Spleen (tissue), 11 donors: ENCODE measurements around the gene OR4K15. TPM values are rescaled to one million over a fixed set of nuclear protein-coding genes. Genes with fewer than 3 reads are reported as not detected.

ENCODE experiments used
- DNase-seq: peaks from one replicate; pipeline ENCODE4 v3.0.0-alpha.2; 2020
- H3K27ac ChIP-seq, 8 donors: fragments of 200-600 bp; sonication (generic) in 7 of 8; 1 replicate in 4 of 8; 2 replicates in 4 of 8; pipeline versions ENCODE4 v1.5.0 to v1.8.0; 2016 to 2021; ENCODE audit warnings: inconsistent platforms in 4 of 8, mild to moderate bottlenecking in 4 of 8, moderate library complexity in 1 of 8
- H3K27me3 ChIP-seq, 7 donors: fragments of 200-600 bp; sonication (generic) in 6 of 7; replicated peaks in 1 of 7; 1 replicate in 4 of 7; 2 replicates in 3 of 7; pipeline versions ENCODE4 v1.5.0 to v1.8.0; 2016 to 2021; ENCODE audit warnings: inconsistent platforms in 3 of 7, mild to moderate bottlenecking in 1 of 7
- H3K36me3 ChIP-seq, 6 donors: fragments of 200-600 bp; sonication (generic) in 5 of 6; 1 replicate in 4 of 6; 2 replicates in 2 of 6; pipeline versions ENCODE4 v1.5.0 to v1.8.0; 2016 to 2021; ENCODE audit warnings: inconsistent platforms in 2 of 6
- H3K4me1 ChIP-seq, 6 donors: fragments of 200-600 bp; sonication (generic) in 5 of 6; 1 replicate in 3 of 6; 2 replicates in 3 of 6; pipeline versions ENCODE4 v1.5.0 to v1.8.0; 2016 to 2021; ENCODE audit warnings: inconsistent platforms in 3 of 6
- H3K4me3 ChIP-seq, 8 donors: fragments of 200-600 bp; sonication (generic) in 7 of 8; 1 replicate in 4 of 8; 2 replicates in 4 of 8; pipeline versions ENCODE4 v1.5.0 to v1.8.0; 2016 to 2021; ENCODE audit warnings: inconsistent platforms in 4 of 8, mild to moderate bottlenecking in 4 of 8, moderate library complexity in 2 of 8
- H3K9me3 ChIP-seq, 8 donors: fragments of 200-600 bp; sonication (generic) in 7 of 8; 1 replicate in 4 of 8; 2 replicates in 4 of 8; pipeline versions ENCODE4 v1.5.0 to v1.8.0; 2016 to 2021; ENCODE audit warnings: inconsistent platforms in 4 of 8
- POLR2A ChIP-seq, 3 donors: fragments of 450-650 bp; IDR thresholded peaks; one replicate each; pipeline ENCODE4 v1.5.1; 2017; ENCODE audit warnings: antibody characterized with exemption in 3 of 3, mild to moderate bottlenecking in 1 of 3
- POLR2AphosphoS5 ChIP-seq, 3 donors: sonication (generic); formaldehyde crosslinking; IDR thresholded peaks; one replicate each; pipeline ENCODE4 v1.5.1; 2017; ENCODE audit warnings: antibody characterized with exemption in 3 of 3
- WGBS, 5 donors: extraction: QIAGEN DNeasy Blood & Tissue Kit in 3 of 5; methylation state at CpG; one replicate each; pipeline versions ENCODE4 v1.1.5 to v1.1.7; 2013 to 2018; 5-methylcytosine and 5-hydroxymethylcytosine counted together
- intact Hi-C: fragments of 100-400 bp; cut with DNase I; formaldehyde crosslinking; loops from one replicate; pipeline ENCODE4 v1.15.0; 2023; ENCODE audit warnings: low total_unique reads
- polyA plus RNA-seq, 3 donors: library from polyadenylated mRNA; stranded (reverse); fragments of 200-250 nt; gene quantifications; one replicate each; pipeline ENCODE4 v1.2.1, GENCODE V29; 2013
- total RNA-seq, 7 donors: library from RNA; depleted of rRNA in 3 of 7; stranded (reverse); fragments of >200 nt in 3 of 7; fragmentation: NEBNext Ultra II Directional in 4 of 7; extraction: Animal tissue kit (Norgen Biotek cat#: 25700) in 4 of 7; gene quantifications; one replicate each; pipeline versions ENCODE4 v1.1.0 to v1.2.1, GENCODE V29; 2016 to 2021
- TF ChIP-seq, protein P1 (sequence below), 11 experiments: fragments of 200-600 bp in 7 of 11; fragments of 450-650 bp in 4 of 11; sonication (generic) in 4 of 11; IDR thresholded peaks in 8 of 11; conservative IDR thresholded peaks in 3 of 11; 1 replicate in 7 of 11; 2 replicates in 4 of 11; pipeline versions ENCODE4 v1.4.0 to v1.8.0; 2016 to 2021; ENCODE audit warnings: antibody characterized with exemption in 11 of 11, inconsistent platforms in 4 of 11, mild to moderate bottlenecking in 1 of 11
- donor health status: healthy with polysubstance abuse.
- donor health status: DM: no; HTN: no; CAD: no; lungs with moderate emphysema.
- donor health status: DM: no; HTN: no; CAD: no.
- donor health status: Bipolar disorder and iron deficiency.
- donor health status: healthy.
- donor health status: DM: no; HTN: no; CAD: no.
- donor health status: DM: yes; HTN: yes; CAD: no.

Gene OR4K15
- total and polyA plus RNA-seq, 10 donors: not detected

DNA sequence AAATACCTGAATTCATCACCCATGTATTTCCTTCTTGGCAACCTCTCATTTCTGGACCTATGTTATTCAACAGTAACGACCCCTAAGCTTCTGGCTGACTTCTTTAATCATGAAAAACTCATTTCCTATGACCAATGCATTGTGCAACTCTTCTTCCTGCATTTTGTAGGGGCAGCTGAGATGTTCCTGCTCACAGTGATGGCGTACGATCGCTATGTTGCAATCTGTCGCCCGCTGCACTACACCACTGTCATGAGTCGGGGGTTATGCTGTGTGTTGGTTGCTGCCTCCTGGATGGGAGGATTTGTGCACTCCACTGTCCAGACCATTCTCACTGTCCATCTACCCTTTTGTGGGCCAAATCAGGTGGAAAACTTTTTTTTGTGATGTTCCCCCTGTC lies 26.9 kb downstream of the OR4K15 start:
- Histone ChIP-seq H3K4me1 (no peaks in the 10 kb centered on the region), H3K4me3 (no peak overlapping the region), H3K27ac (no peak overlapping the region), H3K27me3 (no peaks in the 10 kb centered on the region), H3K36me3 (no peaks in the 10 kb centered on the region), H3K9me3 (peaks cover 0 to 11% (median 0%) of the 10 kb centered on the region in 8 donors)
- TF ChIP-seq, protein P1, sequence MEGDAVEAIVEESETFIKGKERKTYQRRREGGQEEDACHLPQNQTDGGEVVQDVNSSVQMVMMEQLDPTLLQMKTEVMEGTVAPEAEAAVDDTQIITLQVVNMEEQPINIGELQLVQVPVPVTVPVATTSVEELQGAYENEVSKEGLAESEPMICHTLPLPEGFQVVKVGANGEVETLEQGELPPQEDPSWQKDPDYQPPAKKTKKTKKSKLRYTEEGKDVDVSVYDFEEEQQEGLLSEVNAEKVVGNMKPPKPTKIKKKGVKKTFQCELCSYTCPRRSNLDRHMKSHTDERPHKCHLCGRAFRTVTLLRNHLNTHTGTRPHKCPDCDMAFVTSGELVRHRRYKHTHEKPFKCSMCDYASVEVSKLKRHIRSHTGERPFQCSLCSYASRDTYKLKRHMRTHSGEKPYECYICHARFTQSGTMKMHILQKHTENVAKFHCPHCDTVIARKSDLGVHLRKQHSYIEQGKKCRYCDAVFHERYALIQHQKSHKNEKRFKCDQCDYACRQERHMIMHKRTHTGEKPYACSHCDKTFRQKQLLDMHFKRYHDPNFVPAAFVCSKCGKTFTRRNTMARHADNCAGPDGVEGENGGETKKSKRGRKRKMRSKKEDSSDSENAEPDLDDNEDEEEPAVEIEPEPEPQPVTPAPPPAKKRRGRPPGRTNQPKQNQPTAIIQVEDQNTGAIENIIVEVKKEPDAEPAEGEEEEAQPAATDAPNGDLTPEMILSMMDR (IDR thresholded peaks at IDR 0.05 in 8 of 11, conservative IDR thresholded peaks at IDR 0.05 in 3 of 11): no peak
- TF ChIP-seq POLR2AphosphoS5 (IDR thresholded peaks at IDR 0.05) (no peak), POLR2A (IDR thresholded peaks at IDR 0.05) (no peak)
- no peak for DNase-seq
- 47 to 80% (median 57%) methylated on average over 7 of the region's 7 CpGs for WGBS, 5 donors
- intact Hi-C loops: no loop called here

DNA sequence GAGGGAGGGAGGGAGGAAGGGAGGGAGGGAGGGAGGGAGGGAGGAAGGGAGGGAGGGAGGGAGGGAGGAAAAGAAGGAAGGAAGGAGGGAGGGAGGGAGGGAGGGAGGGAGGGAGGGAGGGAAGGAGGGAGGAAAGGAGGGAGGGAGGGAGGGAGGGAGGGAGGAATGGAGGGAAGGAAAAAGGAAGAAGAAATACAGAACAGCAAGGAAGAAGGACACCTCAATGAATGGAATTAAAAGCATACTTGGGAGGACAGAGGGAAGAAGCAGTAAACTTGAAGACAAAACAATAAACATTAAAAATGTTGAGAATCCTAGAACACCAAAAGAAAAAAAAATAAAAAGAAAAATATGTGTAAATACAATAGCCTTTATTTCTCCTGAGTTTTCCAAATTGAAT lies 32.8 kb downstream of the OR4K15 start:
- intact Hi-C loops: no loop called here
- Histone ChIP-seq H3K36me3 (no peaks in the 10 kb centered on the region), H3K27me3 (no peaks in the 10 kb centered on the region), H3K27ac (no peak overlapping the region), H3K9me3 (peaks cover 0 to 23% (median 0%) of the 10 kb centered on the region in 8 donors), H3K4me1 (no peaks in the 10 kb centered on the region), H3K4me3 (no peak overlapping the region)
- TF ChIP-seq POLR2A (IDR thresholded peaks at IDR 0.05) (no peak), POLR2AphosphoS5 (IDR thresholded peaks at IDR 0.05) (no peak)
- TF ChIP-seq, protein P1 (IDR thresholded peaks at IDR 0.05 in 8 of 11, conservative IDR thresholded peaks at IDR 0.05 in 3 of 11): no peak
- DNase-seq: no peak

DNA sequence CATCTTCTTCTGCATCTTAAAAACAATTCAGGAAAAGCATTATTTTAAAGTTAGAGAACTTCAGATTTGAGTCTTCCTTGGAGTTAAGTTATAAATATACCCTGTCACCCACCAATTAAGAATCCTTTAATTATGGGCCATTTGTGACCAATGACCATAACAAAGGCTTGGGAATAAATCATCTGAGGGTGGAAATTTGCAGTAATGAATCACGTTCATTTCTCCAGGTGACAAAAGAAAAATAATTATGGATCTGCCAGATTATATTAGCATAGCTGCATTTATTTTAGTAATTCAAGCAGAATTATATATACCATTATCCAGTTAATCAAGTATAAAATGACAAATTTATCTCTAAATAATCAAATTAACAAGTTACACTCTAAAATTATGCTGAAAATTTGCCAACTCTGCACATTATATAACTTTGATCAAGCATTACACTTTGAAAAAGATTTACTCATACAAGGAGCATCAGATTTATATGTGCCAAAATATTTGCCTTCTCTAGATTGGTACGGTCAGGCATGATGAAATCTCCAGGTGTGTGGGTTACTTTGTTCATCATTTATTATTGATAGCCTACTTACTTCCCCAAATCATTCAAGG lies 44.0 kb downstream of the OR4K15 start, which contains the start of gene OR4K14:
TSS of gene OR4K14 (minus strand) at position 51 of the 609 bp plus-strand sequence. CDS start 4,114 bp downstream, outside the sequence.
- TF ChIP-seq POLR2AphosphoS5 (IDR thresholded peaks at IDR 0.05): no peak
- TF ChIP-seq POLR2A (IDR thresholded peaks at IDR 0.05): no peak
- TF ChIP-seq, protein P1 (IDR thresholded peaks at IDR 0.05 in 8 of 11, conservative IDR thresholded peaks at IDR 0.05 in 3 of 11): no peak
- Histone ChIP-seq H3K4me1 (no peaks in the 10 kb centered on the region), H3K4me3 (no peak within 1 kb of the TSS), H3K36me3 (no peaks in the 10 kb centered on the region), H3K27ac (no peak within 1 kb of the TSS), H3K9me3 (peaks cover 0 to 4% (median 0%) of the 10 kb centered on the region in 8 donors), H3K27me3 (no peaks in the 10 kb centered on the region)
- DNase-seq: no peak
- intact Hi-C loops: no loop called here
- 54 to 83% (median 77%) methylated on average over 2 of the region's 2 CpGs for WGBS, 5 donors

Other genes with a start within 250 kb of the OR4K15 start
- not detected for gene OR4Q3, start 232.0 kb upstream of the OR4K15 start, total RNA-seq
- not detected for gene OR4Q3, start 232.0 kb upstream of the OR4K15 start, polyA plus RNA-seq
- not detected for gene OR4M1, start 202.1 kb upstream of the OR4K15 start, total RNA-seq
- not detected for gene OR4M1, start 202.1 kb upstream of the OR4K15 start, polyA plus RNA-seq
- gene OR4N2, start 171.8 kb upstream of the OR4K15 start, total RNA-seq: not detected
- not detected for gene OR4N2, start 171.8 kb upstream of the OR4K15 start, polyA plus RNA-seq
- not detected for gene OR4K2, start 100.4 kb upstream of the OR4K15 start, total RNA-seq
- not detected for gene OR4K2, start 100.4 kb upstream of the OR4K15 start, polyA plus RNA-seq
- gene OR4K5, start 55.0 kb upstream of the OR4K15 start, total RNA-seq: not detected
- gene OR4K5, start 55.0 kb upstream of the OR4K15 start, polyA plus RNA-seq: not detected
- gene OR4K1, start 44.7 kb upstream of the OR4K15 start, total RNA-seq: not detected
- gene OR4K1, start 44.7 kb upstream of the OR4K15 start, polyA plus RNA-seq: not detected
- not detected for gene OR4Q2, start 26.6 kb downstream of the OR4K15 start, total RNA-seq
- gene OR4Q2, start 26.6 kb downstream of the OR4K15 start, polyA plus RNA-seq: not detected
- not detected for gene OR4K14, start 43.7 kb downstream of the OR4K15 start, total RNA-seq
- not detected for gene OR4K14, start 43.7 kb downstream of the OR4K15 start, polyA plus RNA-seq
- not detected for gene OR4K13, start 60.4 kb downstream of the OR4K15 start, total RNA-seq
- not detected for gene OR4K13, start 60.4 kb downstream of the OR4K15 start, polyA plus RNA-seq
- gene OR4L1, start 84.5 kb downstream of the OR4K15 start, total RNA-seq: not detected
- not detected for gene OR4L1, start 84.5 kb downstream of the OR4K15 start, polyA plus RNA-seq
- not detected for gene OR4K17, start 135.1 kb downstream of the OR4K15 start, total RNA-seq
- gene OR4K17, start 135.1 kb downstream of the OR4K15 start, polyA plus RNA-seq: not detected
- gene OR4N5, start 163.2 kb downstream of the OR4K15 start, total RNA-seq: not detected
- gene OR4N5, start 163.2 kb downstream of the OR4K15 start, polyA plus RNA-seq: not detected
- not detected for gene OR11G2, start 215.3 kb downstream of the OR4K15 start, total RNA-seq
- gene OR11G2, start 215.3 kb downstream of the OR4K15 start, polyA plus RNA-seq: not detected
- not detected for gene OR11H6, start 248.1 kb downstream of the OR4K15 start, total RNA-seq
- gene OR11H6, start 248.1 kb downstream of the OR4K15 start, polyA plus RNA-seq: not detected